GM12878 (cell line): ENCODE measurements around the gene GRIK5. TPM values are rescaled to one million over a fixed set of nuclear protein-coding genes. Genes with fewer than 3 reads are reported as not detected.

Experiments
- ATAC-seq: fragments of 200-7000 bp; cut with Tn5 transposase; 3 replicates; pipeline ENCODE4 v1.9.1; 2020; ENCODE audit warnings: mild to moderate bottlenecking, moderate library complexity
- BruUV-seq: library from RNA; stranded (reverse); fragments of 400-500 nt; replicated peaks from 2 replicates; lab custom pipeline; 2021; lab: Mats Ljungman, UMichigan
- CTCF ChIA-PET: fragments of 300-600 bp; sonication (Branson Sonifier 250); formaldehyde crosslinking; extraction: SDS; loops from one replicate; lab custom pipeline; 2021; ENCODE audit warnings: inconsistent platforms; lab: Yijun Ruan, JAX
- POLR2A ChIA-PET: fragments of 350-600 bp; formaldehyde crosslinking; extraction: SDS; loops from one replicate; lab custom pipeline; 2021; ENCODE audit warnings: inconsistent platforms; lab: Charles Lee
- RAD21 ChIA-PET: fragments of 300-600 bp; sonication (Branson Sonifier 250); formaldehyde crosslinking; loops from one replicate; lab custom pipeline; 2023; ENCODE audit warnings: antibody characterized with exemption; ENCODE audit not compliant: unreplicated experiment; lab: Charles Lee
- SMC1A ChIA-PET: fragments of 300-600 bp; sonication (Branson Sonifier 250); formaldehyde crosslinking; loops from one replicate; lab custom pipeline; 2023; ENCODE audit not compliant: unreplicated experiment, uncharacterized antibody; lab: Charles Lee
- DNase-seq: peaks from one replicate; pipeline ENCODE4 v3.0.0-alpha.2; 2011; ENCODE audit warnings: low read depth, low spot score
- FAIRE-seq: peaks from 3 replicates; lab custom pipeline; 2011; peaks lifted over from hg19 to GRCh38; lab: Jason Lieb, UNC
- H2AFZ ChIP-seq: 2 replicates; pipeline ENCODE4 v1.6.0; 2011; ENCODE audit warnings: low read depth, low read length, control low read depth; ENCODE audit not compliant: control insufficient read depth
- H3K27ac ChIP-seq: 2 replicates; pipeline ENCODE4 v1.5.1; 2011; ENCODE audit warnings: control low read depth; ENCODE audit not compliant: control insufficient read depth, insufficient read depth
- H3K27me3 ChIP-seq, 2 experiments: replicated peaks in 1 of 2; 2 replicates each; pipeline versions ENCODE4 v1.6.0 to v1.6.1; 2011; ENCODE audit warnings: low read length in 1 of 2; ENCODE audit not compliant: control insufficient read depth in 2 of 2, insufficient read depth in 2 of 2
- H3K36me3 ChIP-seq, 2 experiments: 2 replicates each; pipeline ENCODE4 v1.5.1; 2011; ENCODE audit warnings: low read length in 1 of 2; ENCODE audit not compliant: control insufficient read depth in 2 of 2, insufficient read depth in 2 of 2
- H3K4me1 ChIP-seq: 2 replicates; pipeline ENCODE4 v1.6.1; 2011; ENCODE audit warnings: mild to moderate bottlenecking, low read length, moderate library complexity, mixed read lengths; ENCODE audit not compliant: control insufficient read depth, insufficient read depth
- H3K4me2 ChIP-seq: 2 replicates; pipeline ENCODE4 v1.6.0; 2011; ENCODE audit warnings: control low read depth; ENCODE audit not compliant: control insufficient read depth, insufficient read depth
- H3K4me3 ChIP-seq: fragments of 200-600 bp; sonication (generic); 2 replicates; pipeline ENCODE4 v1.5.1; 2016
- H3K79me2 ChIP-seq: 2 replicates; pipeline ENCODE4 v1.6.0; 2011; ENCODE audit warnings: low read length; ENCODE audit not compliant: control insufficient read depth, insufficient read depth
- H3K9ac ChIP-seq: 2 replicates; pipeline ENCODE4 v1.8.0; 2011; ENCODE audit warnings: low read length, control low read depth, mixed read lengths; ENCODE audit not compliant: control insufficient read depth, insufficient read depth
- H3K9me3 ChIP-seq: replicated peaks from 3 replicates; pipeline ENCODE4 v1.5.1; 2011; ENCODE audit warnings: mild to moderate bottlenecking, low read length; ENCODE audit not compliant: control insufficient read depth, insufficient read depth
- H4K20me1 ChIP-seq: 2 replicates; pipeline ENCODE4 v1.6.0; 2011; ENCODE audit not compliant: control insufficient read depth, insufficient read depth
- CEBPB ChIP-seq, 2 experiments: fragments of 150-350 bp in 1 of 2; IDR thresholded peaks; 2 replicates each; pipeline ENCODE4 v1.6.1; 2012 to 2014; ENCODE audit warnings: low read depth in 2 of 2, low read length in 2 of 2, borderline replicate concordance in 1 of 2, inconsistent platforms in 1 of 2
- FOXM1 ChIP-seq: IDR thresholded peaks from 2 replicates; pipeline ENCODE4 v1.6.1; 2012; ENCODE audit warnings: low read depth, mild to moderate bottlenecking, inconsistent platforms, low read length, moderate library complexity
- HDGF ChIP-seq: fragments of 450-650 bp; IDR thresholded peaks from 2 replicates; pipeline ENCODE4 v1.6.1; 2016; ENCODE audit warnings: antibody characterized with exemption
- KAT2A ChIP-seq: conservative IDR thresholded peaks from 2 replicates; pipeline ENCODE4 v1.6.1; 2011; ENCODE audit warnings: low read depth, low read length; ENCODE audit not compliant: control insufficient read depth
- KDM1A ChIP-seq: fragments of 200-600 bp; sonication (generic); IDR thresholded peaks from 2 replicates; pipeline ENCODE4 v1.6.1; 2016; ENCODE audit warnings: borderline replicate concordance
- NBN ChIP-seq: fragments of 450-650 bp; IDR thresholded peaks from 2 replicates; pipeline ENCODE4 v1.6.1; 2016
- POLR2AphosphoS2 ChIP-seq: IDR thresholded peaks from 2 replicates; pipeline ENCODE4 v1.6.1; 2011; ENCODE audit warnings: low read depth, mild to moderate bottlenecking, low read length, improper control_type of control experiment, moderate library complexity
- RBBP5 ChIP-seq: fragments of 200-600 bp; sonication (generic); conservative IDR thresholded peaks from 2 replicates; pipeline ENCODE4 v1.6.1; 2016
- SMARCA5 ChIP-seq: fragments of 450-650 bp; IDR thresholded peaks from 2 replicates; pipeline ENCODE4 v1.6.1; 2017; ENCODE audit warnings: mild to moderate bottlenecking
- WGBS: methylation state at CpG from one replicate; pipeline ENCODE4 v1.1.6; 2016; ENCODE audit warnings: low lambda C conversion rate; ENCODE audit not compliant: insufficient replicate concordance, insufficient coverage; ENCODE audit errors: missing lambda C conversion rate; 5-methylcytosine and 5-hydroxymethylcytosine counted together
- in situ Hi-C: fragments of 300-500 bp; cut with MboI; formaldehyde crosslinking; loops from 9 replicates; pipeline ENCODE4 v1.14.3; 2018; ENCODE audit warnings: mixed read lengths
- intact Hi-C: fragments of 100-400 bp; cut with micrococcal nuclease; formaldehyde crosslinking; loops from one replicate; pipeline ENCODE4 v1.14.2; 2022; ENCODE audit not compliant: unreplicated experiment
- polyA plus RNA-seq, 11 experiments: library from polyadenylated mRNA; depleted of rRNA in 4 of 11; unstranded in 6 of 11; stranded (reverse) in 5 of 11; fragments of >200 nt; fragmentation: Nextera tagmentation in 4 of 11; fragmentation: Illumina TruSeq in 1 of 11; extraction: Ambion mirVana in 4 of 11; extraction: Trizol in 1 of 11; gene quantifications; 1 replicate in 1 of 11; 2 replicates in 10 of 11; pipeline versions ENCODE4 v1.2.1 to v1.2.3, GENCODE V29; 2011 to 2016; ENCODE audit warnings: inconsistent platforms in 2 of 11, missing spikeins in 2 of 11, low read depth in 1 of 11
- total RNA-seq, 4 experiments: library from RNA; depleted of rRNA in 3 of 4; stranded (reverse); fragments of >200 nt in 3 of 4; fragmentation: Illumina TruSeq in 1 of 4; extraction: Trizol in 1 of 4; gene quantifications; 2 replicates each; pipeline versions ENCODE4 v1.2.1 to v1.2.3, GENCODE V29; 2013 to 2021
- TF ChIP-seq, protein P1 (sequence below): IDR thresholded peaks from 2 replicates; pipeline ENCODE4 v1.6.1; 2011; ENCODE audit warnings: low read depth, mild to moderate bottlenecking, low read length, moderate library complexity, borderline replicate concordance; ENCODE audit errors: extremely low read depth
- TF ChIP-seq, protein P2 (sequence below): fragments of 450-650 bp; IDR thresholded peaks from 2 replicates; pipeline ENCODE4 v1.6.1; 2018; ENCODE audit warnings: borderline replicate concordance, mild to moderate bottlenecking; ENCODE audit not compliant: partially characterized antibody
- TF ChIP-seq, protein P3 (sequence below): fragments of 450-650 bp; IDR thresholded peaks from 2 replicates; pipeline ENCODE4 v1.6.1; 2016; ENCODE audit warnings: mild to moderate bottlenecking
- TF ChIP-seq, protein P4 (sequence below): fragments of 150-350 bp; IDR thresholded peaks from 2 replicates; pipeline ENCODE4 v1.6.1; 2016; ENCODE audit warnings: low read depth, low read length
- TF ChIP-seq, protein P5 (sequence below): fragments of 450-650 bp; IDR thresholded peaks from 2 replicates; pipeline ENCODE4 v1.6.1; 2017; ENCODE audit warnings: low read depth, mild to moderate bottlenecking, moderate library complexity

The GRIK5 gene
- total and polyA plus RNA-seq, 10 of the 15 experiments (the other 5 are each of a cell fraction or from before 2014, with no cell fraction given) = 0.03 to 0.23 (median 0.07) TPM; not detected in 3

DNA sequence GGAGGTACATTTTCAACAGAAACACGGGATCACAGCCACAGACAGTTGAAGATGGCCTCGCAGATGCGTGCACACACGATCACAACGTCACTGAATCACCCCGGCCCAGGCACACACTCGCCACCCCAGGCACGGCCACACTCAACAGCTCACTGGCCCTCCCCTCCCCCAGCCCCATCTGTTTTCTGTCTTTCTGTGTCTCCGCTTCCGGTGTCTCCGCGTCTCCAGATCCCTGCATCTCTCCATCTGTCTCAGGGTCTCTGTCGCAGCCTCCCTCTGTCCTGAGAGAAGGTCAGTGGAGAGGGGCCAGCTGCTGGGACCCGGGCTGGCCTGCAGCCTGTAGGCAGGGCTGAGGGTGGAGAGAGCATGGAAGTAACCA lies 72.2 kb downstream of the GRIK5 start:
- no peak for DNase-seq
- ATAC-seq = no peak
- RAD21 ChIA-PET = no interaction called here
- H3K79me2 ChIP-seq = no peaks in the 10 kb centered on the region
- peaks cover 3 to 21% of the 10 kb centered on the region in 2 experiments; a peak in 2 of 4 replicates for H3K27me3 ChIP-seq
- WGBS = 12% methylated on average over 13 of the region's 14 CpGs
- FAIRE-seq = no peak
- no peak overlapping the region for H2AFZ ChIP-seq
- CTCF ChIA-PET = no interaction called here
- BruUV-seq = no TSS peak
- intact Hi-C loops = no loop called here
- H3K4me2 ChIP-seq = no peak overlapping the region
- no peaks in the 10 kb centered on the region for H3K36me3 ChIP-seq
- peaks cover 3% of the 10 kb centered on the region for H3K4me1 ChIP-seq
- SMC1A ChIA-PET = no interaction called here
- H3K9ac ChIP-seq = no peak overlapping the region
- no peaks in the 10 kb centered on the region for H4K20me1 ChIP-seq
- POLR2A ChIA-PET = no interaction called here
- H3K27ac ChIP-seq = no peak overlapping the region
- in situ Hi-C loops = no loop called here
- TF ChIP-seq, protein P1, sequence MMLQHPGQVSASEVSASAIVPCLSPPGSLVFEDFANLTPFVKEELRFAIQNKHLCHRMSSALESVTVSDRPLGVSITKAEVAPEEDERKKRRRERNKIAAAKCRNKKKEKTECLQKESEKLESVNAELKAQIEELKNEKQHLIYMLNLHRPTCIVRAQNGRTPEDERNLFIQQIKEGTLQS = no peak
- TF ChIP-seq POLR2AphosphoS2 (no peak), RBBP5 (no peak), SMARCA5 (no peak), KAT2A (no peak), CEBPB (IDR thresholded peaks at IDR 0.05; ENCODE audit: borderline replicate concordance in 1 of 2, low read depth in 2 of 2, low read length in 2 of 2) (no peak), KDM1A (no peak), FOXM1 (no peak), NBN (no peak), HDGF (no peak)
- TF ChIP-seq, protein P2, sequence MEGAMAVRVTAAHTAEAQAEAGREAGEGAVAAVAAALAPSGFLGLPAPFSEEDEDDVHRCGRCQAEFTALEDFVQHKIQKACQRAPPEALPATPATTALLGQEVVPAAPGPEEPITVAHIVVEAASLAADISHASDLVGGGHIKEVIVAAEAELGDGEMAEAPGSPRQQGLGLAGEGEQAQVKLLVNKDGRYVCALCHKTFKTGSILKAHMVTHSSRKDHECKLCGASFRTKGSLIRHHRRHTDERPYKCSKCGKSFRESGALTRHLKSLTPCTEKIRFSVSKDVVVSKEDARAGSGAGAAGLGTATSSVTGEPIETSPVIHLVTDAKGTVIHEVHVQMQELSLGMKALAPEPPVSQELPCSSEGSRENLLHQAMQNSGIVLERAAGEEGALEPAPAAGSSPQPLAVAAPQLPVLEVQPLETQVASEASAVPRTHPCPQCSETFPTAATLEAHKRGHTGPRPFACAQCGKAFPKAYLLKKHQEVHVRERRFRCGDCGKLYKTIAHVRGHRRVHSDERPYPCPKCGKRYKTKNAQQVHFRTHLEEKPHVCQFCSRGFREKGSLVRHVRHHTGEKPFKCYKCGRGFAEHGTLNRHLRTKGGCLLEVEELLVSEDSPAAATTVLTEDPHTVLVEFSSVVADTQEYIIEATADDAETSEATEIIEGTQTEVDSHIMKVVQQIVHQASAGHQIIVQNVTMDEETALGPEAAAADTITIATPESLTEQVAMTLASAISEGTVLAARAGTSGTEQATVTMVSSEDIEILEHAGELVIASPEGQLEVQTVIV = no peak
- TF ChIP-seq, protein P3, sequence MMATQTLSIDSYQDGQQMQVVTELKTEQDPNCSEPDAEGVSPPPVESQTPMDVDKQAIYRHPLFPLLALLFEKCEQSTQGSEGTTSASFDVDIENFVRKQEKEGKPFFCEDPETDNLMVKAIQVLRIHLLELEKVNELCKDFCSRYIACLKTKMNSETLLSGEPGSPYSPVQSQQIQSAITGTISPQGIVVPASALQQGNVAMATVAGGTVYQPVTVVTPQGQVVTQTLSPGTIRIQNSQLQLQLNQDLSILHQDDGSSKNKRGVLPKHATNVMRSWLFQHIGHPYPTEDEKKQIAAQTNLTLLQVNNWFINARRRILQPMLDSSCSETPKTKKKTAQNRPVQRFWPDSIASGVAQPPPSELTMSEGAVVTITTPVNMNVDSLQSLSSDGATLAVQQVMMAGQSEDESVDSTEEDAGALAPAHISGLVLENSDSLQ = no peak
- TF ChIP-seq, protein P4, sequence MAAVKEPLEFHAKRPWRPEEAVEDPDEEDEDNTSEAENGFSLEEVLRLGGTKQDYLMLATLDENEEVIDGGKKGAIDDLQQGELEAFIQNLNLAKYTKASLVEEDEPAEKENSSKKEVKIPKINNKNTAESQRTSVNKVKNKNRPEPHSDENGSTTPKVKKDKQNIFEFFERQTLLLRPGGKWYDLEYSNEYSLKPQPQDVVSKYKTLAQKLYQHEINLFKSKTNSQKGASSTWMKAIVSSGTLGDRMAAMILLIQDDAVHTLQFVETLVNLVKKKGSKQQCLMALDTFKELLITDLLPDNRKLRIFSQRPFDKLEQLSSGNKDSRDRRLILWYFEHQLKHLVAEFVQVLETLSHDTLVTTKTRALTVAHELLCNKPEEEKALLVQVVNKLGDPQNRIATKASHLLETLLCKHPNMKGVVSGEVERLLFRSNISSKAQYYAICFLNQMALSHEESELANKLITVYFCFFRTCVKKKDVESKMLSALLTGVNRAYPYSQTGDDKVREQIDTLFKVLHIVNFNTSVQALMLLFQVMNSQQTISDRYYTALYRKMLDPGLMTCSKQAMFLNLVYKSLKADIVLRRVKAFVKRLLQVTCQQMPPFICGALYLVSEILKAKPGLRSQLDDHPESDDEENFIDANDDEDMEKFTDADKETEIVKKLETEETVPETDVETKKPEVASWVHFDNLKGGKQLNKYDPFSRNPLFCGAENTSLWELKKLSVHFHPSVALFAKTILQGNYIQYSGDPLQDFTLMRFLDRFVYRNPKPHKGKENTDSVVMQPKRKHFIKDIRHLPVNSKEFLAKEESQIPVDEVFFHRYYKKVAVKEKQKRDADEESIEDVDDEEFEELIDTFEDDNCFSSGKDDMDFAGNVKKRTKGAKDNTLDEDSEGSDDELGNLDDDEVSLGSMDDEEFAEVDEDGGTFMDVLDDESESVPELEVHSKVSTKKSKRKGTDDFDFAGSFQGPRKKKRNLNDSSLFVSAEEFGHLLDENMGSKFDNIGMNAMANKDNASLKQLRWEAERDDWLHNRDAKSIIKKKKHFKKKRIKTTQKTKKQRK = no peak
- TF ChIP-seq, protein P5, sequence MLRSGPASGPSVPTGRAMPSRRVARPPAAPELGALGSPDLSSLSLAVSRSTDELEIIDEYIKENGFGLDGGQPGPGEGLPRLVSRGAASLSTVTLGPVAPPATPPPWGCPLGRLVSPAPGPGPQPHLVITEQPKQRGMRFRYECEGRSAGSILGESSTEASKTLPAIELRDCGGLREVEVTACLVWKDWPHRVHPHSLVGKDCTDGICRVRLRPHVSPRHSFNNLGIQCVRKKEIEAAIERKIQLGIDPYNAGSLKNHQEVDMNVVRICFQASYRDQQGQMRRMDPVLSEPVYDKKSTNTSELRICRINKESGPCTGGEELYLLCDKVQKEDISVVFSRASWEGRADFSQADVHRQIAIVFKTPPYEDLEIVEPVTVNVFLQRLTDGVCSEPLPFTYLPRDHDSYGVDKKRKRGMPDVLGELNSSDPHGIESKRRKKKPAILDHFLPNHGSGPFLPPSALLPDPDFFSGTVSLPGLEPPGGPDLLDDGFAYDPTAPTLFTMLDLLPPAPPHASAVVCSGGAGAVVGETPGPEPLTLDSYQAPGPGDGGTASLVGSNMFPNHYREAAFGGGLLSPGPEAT = no peak
- H3K9me3 ChIP-seq = no peaks in the 10 kb centered on the region
- no peak overlapping the region for H3K4me3 ChIP-seq
